ENCODE data around the gene WDFY3.

WDFY3 gene

DNA sequence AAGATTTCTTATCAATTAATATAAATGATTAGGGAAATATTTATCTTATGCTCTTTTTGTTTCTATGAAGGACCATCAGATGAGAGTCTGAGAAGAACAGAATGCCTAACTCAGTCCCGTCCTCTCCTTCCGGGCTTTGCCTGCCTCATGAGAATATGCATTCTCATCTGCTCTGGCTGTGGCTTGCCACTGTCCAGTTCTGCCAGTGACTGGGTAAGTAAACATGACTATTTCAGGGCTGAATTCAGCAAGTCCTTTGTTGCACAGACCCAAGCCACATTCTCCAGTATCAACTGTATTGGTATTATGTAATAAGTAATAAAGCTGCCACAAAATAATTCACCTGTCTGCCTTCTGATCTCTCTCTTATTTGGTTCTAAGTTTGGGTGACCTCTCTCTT lies 110.7 kb downstream of the WDFY3 start:
- no peak overlapping the region for H3K4me3 ChIP-seq (IDR thresholded peaks at IDR 0.05; ENCODE audit: insufficient read depth, low read depth, low read length)
- H2AFZ ChIP-seq (ENCODE audit: low read depth), result no peak overlapping the region
- no peak overlapping the region for H3K9ac ChIP-seq
- TF ChIP-seq, protein P1, sequence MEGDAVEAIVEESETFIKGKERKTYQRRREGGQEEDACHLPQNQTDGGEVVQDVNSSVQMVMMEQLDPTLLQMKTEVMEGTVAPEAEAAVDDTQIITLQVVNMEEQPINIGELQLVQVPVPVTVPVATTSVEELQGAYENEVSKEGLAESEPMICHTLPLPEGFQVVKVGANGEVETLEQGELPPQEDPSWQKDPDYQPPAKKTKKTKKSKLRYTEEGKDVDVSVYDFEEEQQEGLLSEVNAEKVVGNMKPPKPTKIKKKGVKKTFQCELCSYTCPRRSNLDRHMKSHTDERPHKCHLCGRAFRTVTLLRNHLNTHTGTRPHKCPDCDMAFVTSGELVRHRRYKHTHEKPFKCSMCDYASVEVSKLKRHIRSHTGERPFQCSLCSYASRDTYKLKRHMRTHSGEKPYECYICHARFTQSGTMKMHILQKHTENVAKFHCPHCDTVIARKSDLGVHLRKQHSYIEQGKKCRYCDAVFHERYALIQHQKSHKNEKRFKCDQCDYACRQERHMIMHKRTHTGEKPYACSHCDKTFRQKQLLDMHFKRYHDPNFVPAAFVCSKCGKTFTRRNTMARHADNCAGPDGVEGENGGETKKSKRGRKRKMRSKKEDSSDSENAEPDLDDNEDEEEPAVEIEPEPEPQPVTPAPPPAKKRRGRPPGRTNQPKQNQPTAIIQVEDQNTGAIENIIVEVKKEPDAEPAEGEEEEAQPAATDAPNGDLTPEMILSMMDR (conservative IDR thresholded peaks at IDR 0.05; ENCODE audit: low read depth, low read length), result no peak
- no peaks in the 10 kb centered on the region for H4K20me1 ChIP-seq (ENCODE audit: insufficient read depth)
- H3K79me2 ChIP-seq (ENCODE audit: insufficient read depth, low read depth), result no peaks in the 10 kb centered on the region
- no peaks in the 10 kb centered on the region for H3K27me3 ChIP-seq (ENCODE audit: insufficient read depth, low read depth)
- H3K4me1 ChIP-seq (ENCODE audit: low read depth, poor library complexity, severe bottlenecking), result no peaks in the 10 kb centered on the region
- no peak overlapping the region for H3K4me2 ChIP-seq
- H3K27ac ChIP-seq, result no peak overlapping the region
- no peaks in the 10 kb centered on the region for H3K36me3 ChIP-seq (ENCODE audit: insufficient read depth)

DNA sequence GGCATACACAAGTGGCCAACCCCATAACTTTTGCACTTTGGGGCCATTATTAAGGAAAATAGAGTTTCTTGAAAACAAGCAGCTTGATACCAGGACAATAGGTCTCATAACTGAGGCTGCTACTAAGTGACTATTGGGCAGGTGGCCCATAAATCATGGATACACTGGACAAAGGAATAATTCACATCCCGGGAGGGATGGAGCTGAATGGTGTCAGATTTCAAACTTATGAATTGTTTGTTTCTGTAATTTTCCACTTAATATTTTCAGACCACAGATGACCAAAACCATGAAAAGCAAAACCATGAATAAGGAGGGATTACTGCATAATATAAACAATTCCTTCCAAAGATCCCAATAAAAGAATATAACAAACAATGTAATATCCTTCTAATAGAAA lies 114.4 kb downstream of the WDFY3 start:
- Histone ChIP-seq H3K4me3 (IDR thresholded peaks at IDR 0.05; ENCODE audit: insufficient read depth, low read depth, low read length) (no peak overlapping the region), H3K27ac (no peak overlapping the region), H2AFZ (ENCODE audit: low read depth) (no peak overlapping the region), H3K27me3 (ENCODE audit: insufficient read depth, low read depth) (no peaks in the 10 kb centered on the region), H3K36me3 (ENCODE audit: insufficient read depth) (peaks cover 5% of the 10 kb centered on the region; the same call in 1 of the 2 replicates), H3K79me2 (ENCODE audit: insufficient read depth, low read depth) (no peaks in the 10 kb centered on the region), H3K9ac (no peak overlapping the region), H3K4me2 (no peak overlapping the region), H4K20me1 (ENCODE audit: insufficient read depth) (no peaks in the 10 kb centered on the region), H3K4me1 (ENCODE audit: low read depth, poor library complexity, severe bottlenecking) (no peaks in the 10 kb centered on the region)
- TF ChIP-seq, protein P1 (conservative IDR thresholded peaks at IDR 0.05; ENCODE audit: low read depth, low read length), result no peak

DNA sequence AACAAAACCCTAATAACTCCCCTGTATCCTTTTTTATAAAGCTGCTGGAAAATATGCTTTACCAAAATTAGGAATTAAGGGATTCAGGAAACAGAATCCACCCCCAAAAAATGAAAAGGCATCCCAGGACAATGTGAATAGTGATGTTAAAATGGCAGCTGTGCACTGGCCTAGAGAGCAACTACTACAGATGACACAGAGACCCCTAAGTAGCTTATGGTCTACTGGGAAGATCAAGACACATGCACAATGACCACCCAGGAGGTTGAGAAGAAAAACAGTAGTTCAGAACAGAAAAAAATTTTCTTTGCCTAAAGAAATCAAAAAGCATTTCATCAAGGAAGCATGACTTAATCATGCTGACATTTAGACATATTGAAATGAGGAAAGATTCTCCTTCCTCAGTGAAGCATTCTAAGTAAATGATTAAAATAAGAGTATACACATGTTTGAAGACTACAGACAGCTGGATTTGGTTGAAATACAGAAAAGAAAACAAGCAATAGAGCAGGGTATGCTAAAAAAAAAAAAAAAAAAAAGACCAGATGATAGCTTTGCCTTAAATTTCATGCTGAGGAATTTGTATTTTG lies 117.3 kb downstream of the WDFY3 start:
- Histone ChIP-seq H3K4me2 (no peak overlapping the region), H4K20me1 (ENCODE audit: insufficient read depth) (no peaks in the 10 kb centered on the region), H2AFZ (ENCODE audit: low read depth) (no peak overlapping the region), H3K27ac (no peak overlapping the region), H3K27me3 (ENCODE audit: insufficient read depth, low read depth) (no peaks in the 10 kb centered on the region), H3K9ac (no peak overlapping the region), H3K79me2 (ENCODE audit: insufficient read depth, low read depth) (no peaks in the 10 kb centered on the region), H3K4me1 (ENCODE audit: low read depth, poor library complexity, severe bottlenecking) (no peaks in the 10 kb centered on the region), H3K36me3 (ENCODE audit: insufficient read depth) (peaks cover 5% of the 10 kb centered on the region; the same call in 1 of the 2 replicates), H3K4me3 (IDR thresholded peaks at IDR 0.05; ENCODE audit: insufficient read depth, low read depth, low read length) (no peak overlapping the region)
- TF ChIP-seq, protein P1 (conservative IDR thresholded peaks at IDR 0.05; ENCODE audit: low read depth, low read length), result no peak

DNA sequence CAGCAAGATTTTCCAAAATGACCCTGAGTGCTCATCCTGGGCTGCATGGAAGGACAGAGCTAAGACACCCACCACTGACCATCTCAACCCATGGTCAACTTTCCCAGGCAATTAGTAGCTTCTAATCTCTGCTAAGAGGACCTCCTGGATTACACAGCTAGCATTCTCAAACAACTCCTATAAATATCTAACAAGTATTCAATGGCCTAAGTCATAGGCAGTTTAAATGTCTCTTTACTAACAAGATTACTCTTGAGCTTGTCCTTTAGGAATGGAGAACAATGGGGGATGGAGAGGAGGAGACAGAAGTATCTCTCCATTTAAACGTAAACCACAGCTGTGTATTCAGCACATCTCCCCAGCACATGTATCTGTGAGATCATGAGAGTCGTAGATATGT lies 118.1 kb downstream of the WDFY3 start:
- no peaks in the 10 kb centered on the region for H3K4me1 ChIP-seq (ENCODE audit: low read depth, poor library complexity, severe bottlenecking)
- H3K79me2 ChIP-seq (ENCODE audit: insufficient read depth, low read depth), result no peaks in the 10 kb centered on the region
- TF ChIP-seq, protein P1 (conservative IDR thresholded peaks at IDR 0.05; ENCODE audit: low read depth, low read length), result no peak
- H3K27me3 ChIP-seq (ENCODE audit: insufficient read depth, low read depth), result no peaks in the 10 kb centered on the region
- no peak overlapping the region for H3K27ac ChIP-seq
- no peak overlapping the region for H3K4me2 ChIP-seq
- no peak overlapping the region for H3K9ac ChIP-seq
- H4K20me1 ChIP-seq (ENCODE audit: insufficient read depth), result no peaks in the 10 kb centered on the region
- H3K4me3 ChIP-seq (IDR thresholded peaks at IDR 0.05; ENCODE audit: insufficient read depth, low read depth, low read length), result no peak overlapping the region
- peaks cover 5% of the 10 kb centered on the region; the same call in 1 of the 2 replicates for H3K36me3 ChIP-seq (ENCODE audit: insufficient read depth)
- H2AFZ ChIP-seq (ENCODE audit: low read depth), result no peak overlapping the region

Data from KMS-11 (cell line).